ENCODE measurements around the gene PFDN6.
A peak's percentile ranks its signal among the peaks of the same experiment; 100 is the strongest.

Gene PFDN6

DNA sequence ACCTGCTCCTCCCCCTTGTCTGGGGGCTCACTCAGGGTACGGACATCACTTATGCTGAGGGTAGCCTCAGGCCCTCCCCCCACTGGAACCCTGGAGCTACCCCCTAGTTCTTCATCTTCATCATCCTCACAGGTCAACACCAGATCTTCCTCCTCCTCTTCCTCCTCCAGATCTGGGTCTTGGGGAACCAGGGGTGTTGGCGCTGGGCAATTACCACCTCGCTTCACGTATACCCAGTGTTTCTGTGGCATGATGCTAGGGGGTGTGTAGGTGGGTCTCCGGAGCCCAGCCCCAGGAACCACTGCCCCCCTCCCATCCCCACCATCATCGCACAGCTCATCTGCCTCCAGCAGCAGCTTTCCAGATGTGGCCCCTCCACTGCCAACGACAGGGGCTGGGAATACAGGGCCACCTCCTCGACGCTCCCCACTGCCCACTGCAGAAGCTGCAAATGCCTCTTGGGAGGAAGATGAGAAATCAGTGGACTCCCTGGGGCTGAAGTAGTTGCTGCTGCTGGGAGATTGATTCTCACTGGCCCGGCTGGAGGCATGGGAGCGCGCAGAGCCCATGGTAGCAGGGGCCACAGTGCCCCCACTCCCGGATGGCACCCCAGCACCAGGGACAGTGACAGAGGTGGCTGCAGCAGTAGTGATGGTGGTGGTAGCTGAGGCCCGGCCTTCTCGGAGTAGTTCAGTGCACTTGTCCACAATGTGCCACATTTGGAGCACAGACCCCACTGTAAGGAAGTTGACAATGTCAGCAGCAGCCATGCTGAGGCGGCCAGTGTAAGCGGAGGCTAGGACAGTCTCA is 26.6 kb downstream of the PFDN6 start:
- Mint-ChIP-seq H3K4me3 (peak overlapping the region; percentile 100), H3K4me1 (peaks cover 78% of the 10 kb centered on the region), H3K36me3 (peaks cover 81% of the 10 kb centered on the region), H3K9me3 (no peaks in the 10 kb centered on the region), H3K27ac (peak overlapping the region; percentile 99)
- no peak for DNase-seq (ENCODE audit: low spot score in 2 of 2)
- no peak for ATAC-seq

DNA sequence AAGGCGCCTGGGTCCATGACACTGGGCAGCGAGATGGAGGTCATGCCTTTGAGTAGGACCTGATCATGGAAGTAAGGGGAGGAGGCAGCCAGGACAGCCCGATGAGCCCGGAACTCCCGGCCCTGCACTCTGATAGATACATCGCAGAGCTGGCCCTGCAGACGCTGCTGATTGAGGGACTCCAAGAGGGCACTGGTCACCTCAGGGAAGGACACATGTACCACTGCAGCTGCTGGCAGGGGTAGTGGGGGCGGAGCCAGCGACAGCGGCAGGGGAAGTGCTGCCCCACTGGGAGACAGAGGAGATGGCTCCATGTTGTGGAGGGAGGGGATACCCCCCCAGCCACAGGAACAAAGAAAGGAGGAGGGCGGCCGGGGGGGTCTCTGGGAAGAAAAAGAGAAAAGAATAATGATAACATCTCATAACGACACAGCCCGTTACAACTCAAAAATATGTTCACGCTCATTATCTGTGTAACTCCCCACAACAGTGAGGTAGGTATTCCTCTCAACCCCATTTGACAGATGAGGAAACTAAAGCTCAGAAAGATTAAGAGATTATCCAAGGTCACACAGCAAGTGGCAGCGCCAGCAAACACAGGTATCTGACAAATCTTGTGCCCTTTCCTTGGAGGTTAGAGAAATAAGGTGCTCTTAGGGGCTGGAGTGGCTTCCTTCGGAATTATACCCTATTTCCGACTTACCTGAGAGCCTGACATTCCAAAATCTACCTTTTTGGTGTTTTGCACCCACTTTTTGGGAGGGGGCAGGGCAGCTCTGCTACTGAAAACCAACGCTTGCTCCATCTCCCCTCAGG is 27.4 kb downstream of the PFDN6 start:
- peak overlapping the region; percentile 100 for H3K27ac Mint-ChIP-seq
- H3K36me3 Mint-ChIP-seq: peaks cover 81% of the 10 kb centered on the region
- H3K4me3 Mint-ChIP-seq: peak overlapping the region; percentile 100
- H3K9me3 Mint-ChIP-seq: no peaks in the 10 kb centered on the region
- DNase-seq (ENCODE audit: low spot score in 2 of 2) (no peak), ATAC-seq (no peak)
- peaks cover 81% of the 10 kb centered on the region for H3K4me1 Mint-ChIP-seq

DNA sequence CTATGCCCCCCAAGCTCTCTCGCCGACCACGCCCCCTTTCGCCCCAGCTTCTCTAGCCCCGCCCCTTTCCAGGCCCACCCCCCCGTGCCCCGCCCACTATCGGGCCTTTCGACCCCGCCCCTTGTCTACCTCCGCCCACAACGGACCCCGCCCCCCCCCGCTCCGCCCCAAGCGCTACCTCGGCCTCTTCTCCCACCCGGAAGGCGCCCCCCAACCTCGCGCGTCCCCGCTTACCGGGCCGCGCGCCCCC is 27.9 kb downstream of the PFDN6 start:
- Mint-ChIP-seq H3K4me1 (peaks cover 81% of the 10 kb centered on the region), H3K9me3 (no peaks in the 10 kb centered on the region), H3K36me3 (peaks cover 81% of the 10 kb centered on the region), H3K4me3 (peak overlapping the region; percentile 100), H3K27ac (peak overlapping the region; percentile 100)
- ATAC-seq: no peak
- no peak for DNase-seq (ENCODE audit: low spot score in 2 of 2)

DNA sequence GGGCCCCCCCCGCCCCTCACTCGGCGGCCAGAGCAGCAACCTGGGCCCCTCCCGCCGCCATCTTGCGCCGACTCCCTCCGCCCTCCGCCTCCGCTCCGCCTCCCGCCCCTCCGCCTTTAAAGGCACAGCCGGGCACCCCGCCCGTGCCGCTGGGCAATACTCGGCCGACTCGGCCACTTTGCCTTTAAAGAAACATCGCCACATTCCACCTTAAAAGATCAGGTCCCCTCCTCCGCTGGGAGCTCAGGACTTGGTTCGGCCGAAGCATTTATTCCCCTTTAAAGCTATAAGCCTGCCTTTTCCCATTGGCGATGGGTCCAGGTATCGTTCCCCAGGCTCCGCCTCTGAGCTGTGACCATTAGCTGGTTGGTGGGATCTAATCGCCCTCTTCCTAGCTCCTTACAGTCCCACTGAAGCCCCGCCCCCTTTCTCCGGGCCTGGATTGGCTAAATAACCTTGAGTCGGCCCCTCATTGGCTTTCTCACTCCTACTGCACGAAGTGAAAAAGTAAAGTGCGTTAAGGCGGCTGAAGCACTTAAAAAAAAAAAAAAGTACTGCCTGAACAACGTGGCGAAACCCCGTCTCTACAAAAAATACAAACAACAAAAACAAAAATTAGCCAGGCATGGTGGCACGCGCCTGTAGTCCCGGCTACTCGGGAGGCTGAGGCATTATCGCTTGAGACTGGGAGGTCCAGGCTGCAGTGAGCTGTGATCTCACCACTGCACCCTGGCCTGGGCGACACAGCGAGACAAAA is 28.4 kb downstream of the PFDN6 start, which contains the start of gene ZBTB22:
Gene ZBTB22, minus strand, starts transcription at position 76 of the 757 bp plus-strand sequence. CDS start 828 bp downstream, outside the sequence.
- Mint-ChIP-seq H3K9me3 (no peaks in the 10 kb centered on the region), H3K27ac (peak within 1 kb of the TSS; percentile 100), H3K36me3 (peaks cover 81% of the 10 kb centered on the region), H3K4me1 (peaks cover 81% of the 10 kb centered on the region), H3K4me3 (peak within 1 kb of the TSS; percentile 100)
- ATAC-seq: peak; percentile 77
- DNase-seq (ENCODE audit: low spot score in 2 of 2): peak; percentile 89 to 98

DNA sequence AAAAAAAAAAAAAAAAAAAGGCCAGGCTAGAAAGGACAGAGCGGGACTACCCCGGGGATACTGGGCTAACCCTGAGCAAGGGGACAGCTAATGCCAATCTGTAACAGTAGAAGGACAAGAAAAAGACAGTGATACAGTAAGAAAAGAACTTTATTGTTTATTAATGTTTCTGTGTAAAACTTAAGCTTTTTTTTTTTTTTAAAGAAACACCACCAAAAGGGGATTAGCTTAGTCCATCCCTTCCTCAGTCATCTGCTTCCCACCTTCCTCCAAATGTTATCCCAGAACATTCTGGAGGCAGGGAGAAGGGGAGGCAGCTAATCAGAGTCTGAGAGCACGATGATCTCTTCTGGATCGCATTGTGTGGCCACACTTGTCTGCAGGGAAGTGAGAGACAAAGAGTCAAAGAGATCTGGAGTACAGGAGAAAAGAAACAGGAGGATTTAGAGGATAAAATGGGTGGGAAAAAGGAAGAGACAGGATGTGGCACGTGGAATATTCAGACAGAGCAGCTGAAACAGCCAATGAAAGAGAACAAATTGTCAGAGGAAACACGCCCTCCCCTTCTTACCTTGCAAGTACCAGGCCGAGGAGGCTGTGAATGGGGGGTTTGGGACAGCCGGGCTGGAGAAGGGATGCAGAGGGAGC is 29.1 kb downstream of the PFDN6 start:
- ATAC-seq: no peak
- Mint-ChIP-seq H3K36me3 (peaks cover 81% of the 10 kb centered on the region), H3K27ac (peak overlapping the region; percentile 100), H3K4me1 (peaks cover 88% of the 10 kb centered on the region), H3K9me3 (no peaks in the 10 kb centered on the region), H3K4me3 (peak overlapping the region; percentile 100)
- DNase-seq (ENCODE audit: low spot score in 2 of 2): no peak

DNA sequence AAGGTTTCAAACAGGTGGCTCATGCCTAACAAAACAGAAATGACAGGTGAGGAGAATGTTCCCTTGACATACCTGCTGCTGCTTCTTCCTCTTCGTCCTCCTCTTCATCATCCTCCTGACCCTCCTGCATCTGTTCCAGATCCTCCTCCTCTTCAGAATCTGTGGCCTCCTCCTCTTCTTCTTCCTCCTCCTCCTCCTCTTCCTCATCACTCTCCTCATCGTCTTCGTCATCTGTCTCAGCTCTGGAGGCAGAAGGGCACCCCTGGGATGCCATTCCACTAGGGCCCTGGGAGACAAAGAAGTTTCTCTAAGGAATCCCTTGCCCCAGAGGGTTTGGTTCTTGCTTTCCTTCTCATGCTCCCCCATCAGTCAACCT is 30.5 kb downstream of the PFDN6 start:
- H3K4me3 Mint-ChIP-seq: peak overlapping the region; percentile 100
- no peak for ATAC-seq
- H3K9me3 Mint-ChIP-seq: no peaks in the 10 kb centered on the region
- H3K36me3 Mint-ChIP-seq: peaks cover 71% of the 10 kb centered on the region
- peaks cover 86% of the 10 kb centered on the region for H3K4me1 Mint-ChIP-seq
- H3K27ac Mint-ChIP-seq: peak overlapping the region; percentile 100
- no peak for DNase-seq (ENCODE audit: low spot score in 2 of 2)

DNA sequence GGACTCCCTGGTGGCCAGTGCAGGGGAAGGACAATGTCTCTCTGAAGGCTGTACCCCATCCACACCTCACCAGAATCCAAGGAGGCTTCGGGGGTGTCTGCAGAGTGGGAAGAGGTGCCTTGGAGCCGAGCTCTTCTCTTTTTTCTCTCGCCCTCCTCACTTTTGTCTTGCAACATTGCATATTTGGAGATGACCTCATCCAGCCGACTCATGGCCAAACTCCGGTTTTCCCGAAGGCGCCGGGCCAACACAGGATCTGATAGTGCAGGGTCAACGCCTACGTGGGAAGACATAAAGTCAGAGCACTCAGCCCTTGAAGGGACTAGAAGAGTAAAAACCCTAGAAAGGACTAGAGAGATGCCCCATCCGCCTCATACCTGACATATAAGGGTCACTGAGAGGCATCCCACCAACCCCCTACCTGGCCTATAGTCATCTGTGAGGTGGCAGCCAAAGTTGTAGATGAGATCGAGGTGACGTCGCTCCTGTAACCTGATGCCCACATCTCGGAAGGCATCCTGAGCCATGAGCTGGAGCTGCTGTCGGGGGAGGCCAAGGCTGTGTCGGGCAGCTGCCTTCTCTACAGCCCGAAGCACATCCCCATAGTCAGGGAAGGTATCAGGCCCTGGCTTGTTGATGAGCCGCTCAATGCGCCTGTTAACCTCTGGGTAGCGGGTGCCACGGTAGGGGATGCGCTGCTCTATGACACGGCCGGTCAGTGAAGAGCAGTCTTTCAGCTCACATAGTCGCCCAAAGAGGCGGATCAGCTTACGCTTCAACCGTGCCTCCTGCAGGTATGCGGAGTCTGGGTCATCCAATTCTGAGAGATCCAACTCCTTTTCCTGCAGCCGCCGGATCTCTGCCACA is 31.1 kb downstream of the PFDN6 start:
- Mint-ChIP-seq H3K4me3 (peak overlapping the region; percentile 100), H3K36me3 (peaks cover 71% of the 10 kb centered on the region), H3K27ac (peak overlapping the region; percentile 100), H3K4me1 (peaks cover 80% of the 10 kb centered on the region), H3K9me3 (no peaks in the 10 kb centered on the region)
- DNase-seq (ENCODE audit: low spot score in 2 of 2): no peak
- ATAC-seq: no peak

DNA sequence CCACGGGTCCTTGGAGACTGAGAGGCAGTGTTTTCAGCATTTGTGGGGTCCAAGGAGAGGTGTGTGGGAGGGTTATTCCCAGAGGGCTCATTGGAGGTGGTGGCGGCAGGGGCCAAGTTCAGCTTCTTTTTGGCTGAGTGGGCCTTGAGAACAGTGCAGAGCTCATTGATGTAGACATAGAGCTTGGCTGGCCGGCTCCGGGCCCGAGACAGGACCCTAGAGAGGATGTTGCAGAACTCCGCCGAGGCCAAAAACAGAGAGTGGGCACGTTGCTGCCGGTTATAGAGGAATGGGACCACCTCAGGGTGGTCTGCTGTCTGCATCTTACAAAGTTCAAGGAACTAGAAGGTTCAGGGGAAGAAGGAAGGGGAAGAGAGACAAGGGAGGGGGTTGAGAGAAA is 31.8 kb downstream of the PFDN6 start:
- peak overlapping the region; percentile 100 for H3K4me3 Mint-ChIP-seq
- ATAC-seq: no peak
- no peak for DNase-seq (ENCODE audit: low spot score in 2 of 2)
- H3K4me1 Mint-ChIP-seq: peaks cover 73% of the 10 kb centered on the region
- peak overlapping the region; percentile 100 for H3K27ac Mint-ChIP-seq
- no peaks in the 10 kb centered on the region for H3K9me3 Mint-ChIP-seq
- H3K36me3 Mint-ChIP-seq: peaks cover 65% of the 10 kb centered on the region

DNA sequence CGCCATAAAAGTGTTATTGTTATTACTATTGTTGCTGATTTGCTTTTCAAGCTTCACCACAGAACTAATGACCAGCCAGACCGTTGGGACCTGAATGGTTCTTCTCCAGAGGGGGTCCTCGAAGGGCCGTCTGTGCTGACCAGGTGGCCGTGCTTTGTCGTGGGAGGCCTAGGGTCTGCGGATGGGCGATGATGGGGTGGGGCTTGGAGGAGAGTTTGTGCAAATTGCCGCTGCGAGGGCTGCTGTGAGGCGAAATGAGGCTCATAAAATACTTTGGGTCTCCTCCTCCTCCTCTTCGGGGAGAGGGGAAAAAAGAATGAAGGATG is 34.2 kb downstream of the PFDN6 start:
- H3K4me3 Mint-ChIP-seq: peak overlapping the region; percentile 100
- DNase-seq (ENCODE audit: low spot score in 2 of 2) (no peak), ATAC-seq (no peak)
- peaks cover 53% of the 10 kb centered on the region for H3K36me3 Mint-ChIP-seq
- peak overlapping the region; percentile 100 for H3K27ac Mint-ChIP-seq
- H3K9me3 Mint-ChIP-seq: no peaks in the 10 kb centered on the region
- peaks cover 54% of the 10 kb centered on the region for H3K4me1 Mint-ChIP-seq

DNA sequence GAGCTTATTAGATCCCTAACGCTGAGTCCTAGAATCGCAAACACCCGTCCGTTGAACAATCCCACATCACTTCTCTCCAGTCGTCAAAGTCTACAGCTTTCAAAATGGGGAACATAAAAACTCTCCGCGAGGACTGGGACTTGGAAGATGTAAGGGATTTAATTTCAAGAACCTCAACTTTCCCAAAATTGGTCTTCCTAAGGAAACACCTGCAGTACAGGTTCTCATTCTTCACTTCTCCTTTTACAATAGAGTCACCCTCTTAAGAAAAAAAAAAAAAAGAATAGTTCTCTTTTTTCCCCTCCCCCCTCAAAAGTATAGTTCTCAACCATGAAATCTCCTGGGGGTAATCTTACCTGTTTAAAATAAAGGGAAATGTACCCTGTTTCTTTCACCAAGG is 34.7 kb downstream of the PFDN6 start:
- ATAC-seq: no peak
- DNase-seq (ENCODE audit: low spot score in 2 of 2): no peak
- H3K4me1 Mint-ChIP-seq: peaks cover 49% of the 10 kb centered on the region

DNA sequence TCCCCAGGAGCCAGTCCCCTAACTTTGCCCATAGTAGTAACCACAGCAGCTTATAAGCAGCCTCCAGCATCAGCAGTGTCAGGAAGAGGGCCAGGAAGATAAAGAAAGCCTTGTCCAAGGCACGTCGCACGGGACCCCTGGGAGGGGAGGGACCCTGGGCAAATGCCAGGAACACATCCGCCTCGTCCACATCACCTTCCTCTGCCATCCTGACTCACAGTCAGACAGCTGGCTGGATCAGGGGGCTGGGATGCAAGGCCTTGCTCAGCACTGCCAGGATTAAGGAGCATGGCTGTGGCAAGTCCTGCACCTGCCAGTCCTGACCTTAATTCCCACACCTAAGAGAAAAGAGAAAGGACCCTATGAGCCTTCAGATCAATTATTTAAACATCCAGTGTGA is 39.7 kb downstream of the PFDN6 start:
- H3K4me3 Mint-ChIP-seq: no peak overlapping the region
- H3K27ac Mint-ChIP-seq: no peak overlapping the region
- ATAC-seq: no peak
- no peaks in the 10 kb centered on the region for H3K9me3 Mint-ChIP-seq
- no peaks in the 10 kb centered on the region for H3K36me3 Mint-ChIP-seq
- DNase-seq (ENCODE audit: low spot score in 2 of 2): no peak
- H3K4me1 Mint-ChIP-seq: peaks cover 6% of the 10 kb centered on the region

More for the DNA sequence above, 34.7 kb downstream of the PFDN6 start:
- H3K36me3 Mint-ChIP-seq: peaks cover 48% of the 10 kb centered on the region
- peak overlapping the region; percentile 100 for H3K4me3 Mint-ChIP-seq
- no peaks in the 10 kb centered on the region for H3K9me3 Mint-ChIP-seq
- peak overlapping the region; percentile 100 for H3K27ac Mint-ChIP-seq

DNA sequence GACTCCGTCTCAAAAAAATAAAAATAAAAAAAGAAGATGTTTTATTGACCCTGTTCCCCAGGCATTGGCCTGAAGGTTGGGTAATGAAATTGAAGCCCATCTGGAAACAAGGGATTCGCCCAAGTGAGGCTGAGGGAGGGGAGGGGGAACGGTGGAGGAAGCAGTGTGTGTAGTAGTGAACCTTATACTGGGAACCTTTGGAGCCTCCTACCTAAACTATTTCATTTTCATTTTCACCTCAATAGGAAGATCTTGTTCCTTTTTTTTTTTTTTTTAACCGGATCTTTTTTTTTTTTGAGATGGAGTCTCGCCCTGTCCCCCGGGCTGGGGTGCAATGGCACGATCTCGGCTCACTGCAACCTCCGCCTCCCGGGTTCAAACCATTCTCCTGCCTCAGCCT is 41.3 kb downstream of the PFDN6 start:
- ATAC-seq (no peak), DNase-seq (ENCODE audit: low spot score in 2 of 2) (no peak)
- no peak overlapping the region for H3K4me3 Mint-ChIP-seq
- H3K27ac Mint-ChIP-seq: no peak overlapping the region
- no peaks in the 10 kb centered on the region for H3K9me3 Mint-ChIP-seq
- peaks cover 6% of the 10 kb centered on the region for H3K4me1 Mint-ChIP-seq
- H3K36me3 Mint-ChIP-seq: peaks cover 5% of the 10 kb centered on the region

DNA sequence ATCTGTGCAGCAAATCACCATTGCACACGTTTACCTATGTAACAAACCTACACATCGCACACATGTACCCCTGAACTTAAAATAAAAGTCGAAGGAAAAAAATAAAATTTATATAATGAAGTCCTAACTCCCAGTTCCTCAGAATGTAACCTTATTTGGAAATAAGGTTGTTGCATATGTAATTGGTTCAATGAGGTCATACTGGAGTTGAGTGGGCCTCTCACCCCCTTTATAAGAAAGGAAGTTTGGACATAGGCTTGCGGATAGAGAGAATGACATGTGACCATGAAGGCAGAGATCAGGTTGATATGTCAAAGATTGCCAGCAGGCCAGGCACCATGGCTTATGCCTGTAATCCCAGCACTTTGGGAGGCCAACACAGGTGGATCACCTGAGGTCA is 44.3 kb downstream of the PFDN6 start:
- Mint-ChIP-seq H3K4me3 (no peak overlapping the region), H3K9me3 (no peaks in the 10 kb centered on the region), H3K4me1 (peaks cover 6% of the 10 kb centered on the region), H3K27ac (no peak overlapping the region), H3K36me3 (peaks cover 5% of the 10 kb centered on the region)
- DNase-seq (ENCODE audit: low spot score in 2 of 2): no peak
- ATAC-seq: no peak

DNA sequence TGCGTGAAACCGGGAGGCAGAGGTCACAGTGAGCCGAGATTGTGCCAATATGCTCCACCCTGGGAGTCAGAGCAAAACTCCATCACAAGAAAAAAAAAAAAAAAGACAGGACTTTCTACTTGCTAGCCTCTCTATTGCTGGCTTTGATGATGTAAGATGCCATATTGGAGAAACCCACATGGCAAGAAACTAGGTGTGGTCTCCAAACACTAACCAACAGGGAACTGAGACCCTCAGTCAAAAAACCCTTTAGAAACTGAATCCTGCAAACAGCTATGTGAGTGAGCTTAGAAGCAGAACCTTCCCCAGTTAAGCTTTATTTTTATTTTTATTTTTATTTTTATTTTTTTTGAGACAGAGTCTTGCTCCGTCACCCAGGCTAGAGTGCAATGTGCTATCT is 46.5 kb downstream of the PFDN6 start:
- no peaks in the 10 kb centered on the region for H3K9me3 Mint-ChIP-seq
- no peak for ATAC-seq
- H3K4me3 Mint-ChIP-seq: no peak overlapping the region

More for the DNA sequence above, 46.5 kb downstream of the PFDN6 start:
- Mint-ChIP-seq H3K27ac (no peak overlapping the region), H3K4me1 (peaks cover 6% of the 10 kb centered on the region), H3K36me3 (peaks cover 5% of the 10 kb centered on the region)
- no peak for DNase-seq (ENCODE audit: low spot score in 2 of 2)
